Measurements from ENCODE around the gene SEPTIN5.

SEPTIN5 gene

GRCh38 chr22:19748991-19749664 is 34.8 kb downstream of the SEPTIN5 start:
- H3K9me3 ChIP-seq = no peaks in the 10 kb centered on the region
- no peak overlapping the region for H3K4me3 ChIP-seq (ENCODE audit: low read depth in 1 of 2, low read length in 1 of 2)
- no peak for TF ChIP-seq CTCF (IDR thresholded peaks at IDR 0.05)
- H3K27me3 ChIP-seq = peaks cover 62% of the 10 kb centered on the region
- H3K27ac ChIP-seq = no peak overlapping the region
- H3K4me1 ChIP-seq (ENCODE audit: control insufficient read depth in 1 of 2, insufficient read depth in 1 of 2, low read depth in 1 of 2, low read length in 1 of 2) = no peaks in the 10 kb centered on the region
- H3K36me3 ChIP-seq = no peaks in the 10 kb centered on the region

GRCh38 chr22:19749876-19750275 is 35.6 kb downstream of the SEPTIN5 start:
- Histone ChIP-seq H3K4me3 (ENCODE audit: low read depth in 1 of 2, low read length in 1 of 2) (no peak overlapping the region), H3K36me3 (no peaks in the 10 kb centered on the region), H3K9me3 (no peaks in the 10 kb centered on the region), H3K4me1 (ENCODE audit: control insufficient read depth in 1 of 2, insufficient read depth in 1 of 2, low read depth in 1 of 2, low read length in 1 of 2) (no peaks in the 10 kb centered on the region), H3K27me3 (peaks cover 70% of the 10 kb centered on the region), H3K27ac (no peak overlapping the region)
- TF ChIP-seq CTCF (IDR thresholded peaks at IDR 0.05) = no peak

GRCh38 chr22:19750507-19751490 is 36.5 kb downstream of the SEPTIN5 start:
- no peaks in the 10 kb centered on the region for H3K9me3 ChIP-seq
- TF ChIP-seq CTCF (IDR thresholded peaks at IDR 0.05) = no peak
- no peak overlapping the region for H3K4me3 ChIP-seq (ENCODE audit: low read depth in 1 of 2, low read length in 1 of 2)
- peaks cover 79% of the 10 kb centered on the region for H3K27me3 ChIP-seq
- no peaks in the 10 kb centered on the region for H3K36me3 ChIP-seq
- H3K27ac ChIP-seq = no peak overlapping the region
- no peaks in the 10 kb centered on the region for H3K4me1 ChIP-seq (ENCODE audit: control insufficient read depth in 1 of 2, insufficient read depth in 1 of 2, low read depth in 1 of 2, low read length in 1 of 2)

GRCh38 chr22:19751497-19752245 is 37.4 kb downstream of the SEPTIN5 start:
- peaks cover 88% of the 10 kb centered on the region for H3K27me3 ChIP-seq

More at GRCh38 chr22:19751497-19752245, 37.4 kb downstream of the SEPTIN5 start:
- Histone ChIP-seq H3K4me1 (ENCODE audit: control insufficient read depth in 1 of 2, insufficient read depth in 1 of 2, low read depth in 1 of 2, low read length in 1 of 2) (peaks cover 3 to 8% of the 10 kb centered on the region in 2 experiments), H3K9me3 (no peaks in the 10 kb centered on the region), H3K36me3 (no peaks in the 10 kb centered on the region), H3K4me3 (ENCODE audit: low read depth in 1 of 2, low read length in 1 of 2) (no peak overlapping the region), H3K27ac (no peak overlapping the region)
- no peak for TF ChIP-seq CTCF (IDR thresholded peaks at IDR 0.05)

Data from neutrophil (primary cell).